Osteoblast (primary cell): Measurements from ENCODE around the gene ZFAND3. TPM values are rescaled to one million over a fixed set of nuclear protein-coding genes. Genes with fewer than 3 reads are reported as not detected.

ENCODE experiments used
- DNase-seq: peaks from one replicate; pipeline ENCODE4 v3.0.0; 2011; ENCODE audit warnings: low spot score, mixed read lengths; ENCODE audit not compliant: insufficient read length; ENCODE audit errors: missing footprints
- H2AFZ ChIP-seq: 2 replicates; pipeline ENCODE4 v1.6.0; 2011; ENCODE audit warnings: mild to moderate bottlenecking, low read length
- H3K27ac ChIP-seq: 2 replicates; pipeline ENCODE4 v1.5.1; 2011; ENCODE audit warnings: mild to moderate bottlenecking, low read depth, low read length, moderate library complexity
- H3K27me3 ChIP-seq: 2 replicates; pipeline ENCODE4 v1.6.0; 2012; ENCODE audit warnings: mild to moderate bottlenecking, control low read depth, inconsistent platforms, low read length, moderate library complexity; ENCODE audit not compliant: insufficient read depth
- H3K36me3 ChIP-seq: 2 replicates; pipeline ENCODE4 v1.5.1; 2011; ENCODE audit warnings: mild to moderate bottlenecking, low read length, control low read depth, moderate library complexity; ENCODE audit not compliant: insufficient read depth
- H3K4me1 ChIP-seq: 2 replicates; pipeline ENCODE4 v1.5.1; 2011; ENCODE audit warnings: mild to moderate bottlenecking, low read length, control low read depth, moderate library complexity; ENCODE audit not compliant: insufficient read depth
- H3K4me2 ChIP-seq: 2 replicates; pipeline ENCODE4 v1.6.0; 2011; ENCODE audit warnings: mild to moderate bottlenecking, low read length; ENCODE audit not compliant: insufficient read depth
- H3K4me3 ChIP-seq: fragments of 200-600 bp; sonication (generic); 3 replicates; pipeline ENCODE4 v1.5.1; 2012; ENCODE audit warnings: mild to moderate bottlenecking, low read length, inconsistent platforms; ENCODE audit not compliant: insufficient read depth
- H3K79me2 ChIP-seq: 2 replicates; pipeline ENCODE4 v1.6.0; 2012; ENCODE audit warnings: mild to moderate bottlenecking, low read length, control low read depth, inconsistent platforms; ENCODE audit not compliant: insufficient read depth
- H3K9me3 ChIP-seq: 2 replicates; pipeline ENCODE4 v1.5.1; 2011; ENCODE audit warnings: low read depth, low read length, control low read depth
- H4K20me1 ChIP-seq: 2 replicates; pipeline ENCODE4 v1.6.0; 2012; ENCODE audit warnings: mild to moderate bottlenecking, low read length, control low read depth; ENCODE audit not compliant: insufficient read depth
- CTCF ChIP-seq: IDR thresholded peaks from 2 replicates; pipeline ENCODE4 v1.5.1; 2011; ENCODE audit warnings: mild to moderate bottlenecking, low read depth, low read length, moderate library complexity; ENCODE audit errors: extremely low read depth
- total RNA-seq: library from RNA; depleted of rRNA; stranded (reverse); fragments of >200 nt; gene quantifications from 2 replicates; pipeline ENCODE4 v1.2.3, GENCODE V29; 2012

Gene ZFAND3
- total RNA-seq, 1 donor = 27.1 TPM

GRCh38 chr6:38027685-38028373 is 208.3 kb downstream of the ZFAND3 start:
- Histone ChIP-seq H3K4me1 (peaks cover 24% of the 10 kb centered on the region), H3K27ac (no peak overlapping the region), H3K36me3 (no peaks in the 10 kb centered on the region), H3K4me2 (no peak overlapping the region), H3K9me3 (no peaks in the 10 kb centered on the region), H3K27me3 (no peaks in the 10 kb centered on the region), H2AFZ (no peak overlapping the region), H3K4me3 (no peak overlapping the region), H3K79me2 (peaks cover 85% of the 10 kb centered on the region), H4K20me1 (peaks cover 65% of the 10 kb centered on the region)
- TF ChIP-seq CTCF = no peak
- no peak for DNase-seq

- Histone ChIP-seq H3K4me3 (no peak overlapping the region), H3K27me3 (no peaks in the 10 kb centered on the region), H3K4me2 (no peak overlapping the region), H3K36me3 (no peaks in the 10 kb centered on the region), H3K4me1 (peaks cover 25% of the 10 kb centered on the region), H3K9me3 (no peaks in the 10 kb centered on the region), H4K20me1 (peaks cover 71% of the 10 kb centered on the region), H3K79me2 (peaks cover 89% of the 10 kb centered on the region), H2AFZ (no peak overlapping the region), H3K27ac (no peak overlapping the region)
- no peak for TF ChIP-seq CTCF
- DNase-seq = no peak
Measured at GRCh38 chr6:38030380-38030779, 210.9 kb downstream of the ZFAND3 start.

GRCh38 chr6:38032797-38033196 is 213.3 kb downstream of the ZFAND3 start:
- peaks cover 78% of the 10 kb centered on the region for H4K20me1 ChIP-seq
- TF ChIP-seq CTCF = no peak
- no peak overlapping the region for H2AFZ ChIP-seq
- H3K4me1 ChIP-seq = peaks cover 18% of the 10 kb centered on the region
- H3K36me3 ChIP-seq = no peaks in the 10 kb centered on the region
- no peak for DNase-seq
- no peak overlapping the region for H3K4me3 ChIP-seq
- no peaks in the 10 kb centered on the region for H3K27me3 ChIP-seq
- no peak overlapping the region for H3K27ac ChIP-seq
- H3K4me2 ChIP-seq = no peak overlapping the region
- peaks cover 88% of the 10 kb centered on the region for H3K79me2 ChIP-seq
- no peaks in the 10 kb centered on the region for H3K9me3 ChIP-seq

GRCh38 chr6:38033442-38033982 is 214.0 kb downstream of the ZFAND3 start:
- Histone ChIP-seq H3K79me2 (peaks cover 88% of the 10 kb centered on the region), H3K27me3 (no peaks in the 10 kb centered on the region), H3K4me3 (no peak overlapping the region), H3K36me3 (no peaks in the 10 kb centered on the region), H2AFZ (no peak overlapping the region), H3K4me1 (peaks cover 14% of the 10 kb centered on the region), H4K20me1 (peaks cover 78% of the 10 kb centered on the region), H3K9me3 (no peaks in the 10 kb centered on the region), H3K4me2 (no peak overlapping the region), H3K27ac (no peak overlapping the region)
- no peak for DNase-seq
- TF ChIP-seq CTCF = no peak
